Natural killer cell (primary cell): ENCODE measurements around the gene ADRA2A. TPM values are rescaled to one million over a fixed set of nuclear protein-coding genes. Genes with fewer than 3 reads are reported as not detected.

Experiments used
- ATAC-seq, 3 donors: fragments of 150-1000 bp in 2 of 3; fragments of 200-7000 bp in 1 of 3; cut with Tn5 transposase; 1 replicate in 1 of 3; 2 replicates in 2 of 3; pipeline ENCODE4 v1.10.0; 2021; ENCODE audit warnings: mild to moderate bottlenecking in 2 of 3, moderate library complexity in 2 of 3
- DNase-seq, 2 donors: peaks; one replicate each; pipeline versions ENCODE4 v3.0.0 to v3.0.0-alpha.2; 2013 to 2021; ENCODE audit warnings: mixed read lengths in 1 of 2
- H3K27ac ChIP-seq: one replicate; pipeline ENCODE4 v1.5.1; 2013; ENCODE audit warnings: mild to moderate bottlenecking, low read length
- H3K27me3 ChIP-seq: one replicate; pipeline ENCODE4 v1.6.1; 2013; ENCODE audit warnings: low read length; ENCODE audit not compliant: control insufficient read depth, insufficient read depth
- H3K36me3 ChIP-seq: one replicate; pipeline ENCODE4 v1.6.1; 2013; ENCODE audit warnings: low read length; ENCODE audit not compliant: control insufficient read depth, insufficient read depth
- H3K4me1 ChIP-seq: one replicate; pipeline ENCODE4 v1.6.1; 2013; ENCODE audit warnings: low read length; ENCODE audit not compliant: control insufficient read depth, insufficient read depth
- H3K4me3 ChIP-seq: one replicate; pipeline ENCODE4 v1.5.1; 2013; ENCODE audit warnings: low read length
- H3K9me3 ChIP-seq: one replicate; pipeline ENCODE4 v1.6.1; 2013; ENCODE audit warnings: low read length; ENCODE audit not compliant: control insufficient read depth, insufficient read depth
- H3K27ac Mint-ChIP-seq, 2 donors: one replicate each; pipeline ENCODE4 v1.8.0; 2022; ENCODE audit warnings: mild to moderate bottlenecking in 2 of 2, mixed read lengths in 2 of 2, moderate library complexity in 1 of 2
- H3K27me3 Mint-ChIP-seq, 2 donors: one replicate each; pipeline ENCODE4 v1.8.0; 2022; ENCODE audit warnings: low read depth in 2 of 2, mixed read lengths in 2 of 2
- H3K36me3 Mint-ChIP-seq: one replicate; pipeline ENCODE4 v1.8.0; 2022; ENCODE audit warnings: mixed read lengths
- H3K4me1 Mint-ChIP-seq, 2 donors: one replicate each; pipeline ENCODE4 v1.8.0; 2022; ENCODE audit warnings: mixed read lengths in 2 of 2
- H3K4me3 Mint-ChIP-seq: one replicate; pipeline ENCODE4 v1.8.0; 2022; ENCODE audit warnings: mild to moderate bottlenecking, moderate library complexity, mixed read lengths
- H3K9me3 Mint-ChIP-seq, 2 donors: one replicate each; pipeline ENCODE4 v1.8.0; 2022; ENCODE audit warnings: mixed read lengths in 2 of 2
- WGBS: methylation state at CpG from one replicate; pipeline ENCODE4 v1.1.7; 2013; ENCODE audit warnings: missing lambda C conversion rate; ENCODE audit not compliant: insufficient coverage; 5-methylcytosine and 5-hydroxymethylcytosine counted together
- intact Hi-C: fragments of 100-400 bp; cut with micrococcal nuclease; formaldehyde crosslinking; loops from one replicate; pipeline ENCODE4 v1.14.2; 2022
- total RNA-seq, 4 donors: library from RNA; stranded (reverse); fragments of 120-200 nt in 1 of 4; gene quantifications; one replicate each; pipeline versions ENCODE4 v1.2.3 to v1.2.4, GENCODE V29; 2013 to 2022
- TF ChIP-seq, protein P1 (sequence below): fragments of 200-600 bp; IDR thresholded peaks from one replicate; pipeline ENCODE4 v1.8.0; 2022; ENCODE audit warnings: antibody characterized with exemption

ADRA2A gene
- under 1 TPM in 2 of 3 donors, not detected in 1; 0.07 to 0.28 TPM for total RNA-seq
- 0.20 TPM for total RNA-seq (2013)

DNA sequence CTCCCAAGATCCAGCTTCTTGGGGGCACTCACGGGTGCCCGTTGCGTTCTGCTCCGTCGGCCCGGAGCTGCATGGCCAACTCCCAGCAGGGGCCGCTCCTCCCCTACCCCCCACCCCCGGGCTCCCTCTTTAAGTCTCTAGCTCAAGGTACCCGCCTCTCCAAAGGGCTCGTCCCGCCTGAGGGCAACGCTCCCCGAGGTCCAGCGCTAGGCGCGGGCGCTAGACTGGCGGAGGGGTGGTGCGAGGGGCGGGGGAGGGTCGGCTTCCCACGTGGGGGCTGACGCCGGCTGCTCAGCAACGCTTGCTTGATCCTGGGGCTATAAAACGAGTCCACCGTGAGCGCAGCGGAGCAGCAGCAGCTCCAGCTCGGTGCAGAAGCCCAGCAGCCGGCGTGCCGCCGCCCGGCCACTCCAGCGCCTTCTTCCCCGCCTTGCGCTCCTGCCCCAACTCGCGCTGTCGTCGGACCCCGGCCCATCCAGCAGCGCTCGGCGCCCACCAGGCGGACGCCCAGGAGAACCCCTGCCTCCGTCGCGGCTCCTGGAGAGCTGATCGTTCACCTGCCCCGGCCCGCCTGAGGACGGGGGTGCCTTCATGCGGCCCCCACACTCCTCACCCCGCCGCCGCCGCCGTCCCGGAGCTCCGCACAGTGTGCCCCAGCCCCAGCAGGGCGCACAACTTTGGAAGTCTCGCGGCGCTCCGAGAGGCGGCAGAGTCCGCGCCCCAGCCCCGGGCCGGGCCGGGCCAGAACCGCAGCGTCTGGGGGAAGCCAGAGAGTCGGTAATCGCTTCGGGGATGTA lies at the start of gene ADRA2A:
TSS of gene ADRA2A (plus strand) at position 348 of the 797 bp plus-strand sequence. CDS start 968 bp downstream, outside the sequence.
- H3K27ac Mint-ChIP-seq = no peak within 1 kb of the TSS
- Histone ChIP-seq H3K9me3 (no peaks in the 10 kb centered on the region), H3K36me3 (no peaks in the 10 kb centered on the region), H3K4me3 (peak within 1 kb of the TSS; percentile 16), H3K27me3 (peaks cover 28% of the 10 kb centered on the region), H3K4me1 (peaks cover 18% of the 10 kb centered on the region), H3K27ac (no peak within 1 kb of the TSS)
- TF ChIP-seq, protein P1, sequence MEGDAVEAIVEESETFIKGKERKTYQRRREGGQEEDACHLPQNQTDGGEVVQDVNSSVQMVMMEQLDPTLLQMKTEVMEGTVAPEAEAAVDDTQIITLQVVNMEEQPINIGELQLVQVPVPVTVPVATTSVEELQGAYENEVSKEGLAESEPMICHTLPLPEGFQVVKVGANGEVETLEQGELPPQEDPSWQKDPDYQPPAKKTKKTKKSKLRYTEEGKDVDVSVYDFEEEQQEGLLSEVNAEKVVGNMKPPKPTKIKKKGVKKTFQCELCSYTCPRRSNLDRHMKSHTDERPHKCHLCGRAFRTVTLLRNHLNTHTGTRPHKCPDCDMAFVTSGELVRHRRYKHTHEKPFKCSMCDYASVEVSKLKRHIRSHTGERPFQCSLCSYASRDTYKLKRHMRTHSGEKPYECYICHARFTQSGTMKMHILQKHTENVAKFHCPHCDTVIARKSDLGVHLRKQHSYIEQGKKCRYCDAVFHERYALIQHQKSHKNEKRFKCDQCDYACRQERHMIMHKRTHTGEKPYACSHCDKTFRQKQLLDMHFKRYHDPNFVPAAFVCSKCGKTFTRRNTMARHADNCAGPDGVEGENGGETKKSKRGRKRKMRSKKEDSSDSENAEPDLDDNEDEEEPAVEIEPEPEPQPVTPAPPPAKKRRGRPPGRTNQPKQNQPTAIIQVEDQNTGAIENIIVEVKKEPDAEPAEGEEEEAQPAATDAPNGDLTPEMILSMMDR = no peak
- H3K4me1 Mint-ChIP-seq = peaks cover 4 to 5% of the 10 kb centered on the region in 2 donors
- peaks cover 16% of the 10 kb centered on the region for H3K36me3 Mint-ChIP-seq
- H3K27me3 Mint-ChIP-seq = peaks cover 57% of the 10 kb centered on the region in 2 donors
- DNase-seq = peak in 1 of 2 donors; percentile 28
- ATAC-seq = peak in 1 of 3 donors; percentile 30
- 1% methylated on average over 77 of the region's 79 CpGs for WGBS
- no peaks in the 10 kb centered on the region for H3K9me3 Mint-ChIP-seq
- H3K4me3 Mint-ChIP-seq = peak within 1 kb of the TSS; percentile 45
- intact Hi-C loops = no loop called here

DNA sequence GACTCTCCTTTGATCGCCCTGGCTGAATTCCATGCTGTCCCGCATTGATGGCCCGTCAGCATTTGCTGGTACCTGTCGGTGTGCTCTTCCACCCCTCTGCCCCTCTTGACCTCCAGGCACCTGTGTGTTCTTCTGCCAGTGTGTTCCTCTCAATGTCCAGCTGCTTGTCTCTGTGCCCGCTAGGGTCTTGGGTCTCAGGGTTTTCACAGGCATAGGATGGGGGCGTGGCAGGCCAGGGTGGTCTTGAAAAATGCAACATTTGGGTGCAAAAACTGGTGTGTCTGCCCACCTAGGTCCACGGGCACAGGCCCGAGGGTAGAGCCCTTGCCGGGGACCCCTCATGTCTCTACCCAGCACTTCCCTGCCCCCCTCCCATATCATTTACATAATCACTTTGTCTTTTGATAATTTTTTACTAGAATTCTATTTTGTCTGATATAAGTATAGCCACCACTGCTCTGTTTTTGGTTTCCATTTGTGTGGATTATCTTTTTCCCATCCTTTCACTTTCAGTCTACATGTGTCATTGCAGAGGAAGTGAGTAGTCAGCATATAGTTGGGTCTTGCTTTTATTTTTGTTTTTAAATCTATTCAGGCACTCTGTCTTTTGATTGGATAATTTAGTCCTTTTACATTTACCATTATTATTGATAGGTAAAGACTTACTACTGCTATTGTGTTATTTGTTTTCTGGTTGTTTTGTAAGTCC lies 46.6 kb upstream of the ADRA2A start:
- H3K9me3 Mint-ChIP-seq = peaks cover 0 to 8% of the 10 kb centered on the region in 2 donors

DNA sequence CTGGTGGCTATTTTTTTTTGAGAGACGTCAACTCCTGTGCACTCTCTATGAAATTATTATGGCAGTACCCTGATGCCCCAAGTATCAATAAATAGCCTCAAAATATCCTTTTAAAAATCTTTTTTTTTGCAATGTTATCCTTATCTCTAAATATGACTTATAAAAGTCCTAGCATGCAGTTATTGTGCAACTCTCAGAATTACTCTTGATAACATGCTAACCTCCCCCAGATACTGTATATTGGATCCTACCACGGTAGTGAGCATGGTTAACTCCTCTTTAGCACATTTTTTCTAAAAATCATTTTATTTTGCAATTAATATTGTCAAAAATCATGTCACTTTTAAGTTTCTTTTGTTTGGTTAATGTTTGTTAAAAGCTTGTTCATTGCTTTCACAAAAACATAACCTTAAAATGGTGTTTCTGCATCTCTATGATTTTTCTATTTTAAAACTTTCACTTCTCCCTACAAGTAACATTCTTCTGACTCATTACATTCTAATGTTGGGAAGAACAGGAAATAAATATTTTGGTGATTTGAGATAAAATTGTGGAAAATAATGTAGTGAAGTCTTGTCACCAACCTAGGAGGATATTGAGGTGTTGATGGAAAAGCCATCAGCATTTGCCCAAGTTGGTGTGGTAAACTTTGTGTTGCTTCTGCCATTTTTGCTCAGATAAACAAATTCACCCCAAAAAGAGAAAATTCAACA lies 42.1 kb upstream of the ADRA2A start:
- no peak overlapping the region for H3K4me3 Mint-ChIP-seq
- TF ChIP-seq, protein P1 = no peak
- Histone ChIP-seq H3K4me1 (no peaks in the 10 kb centered on the region), H3K27ac (no peak overlapping the region), H3K4me3 (no peak overlapping the region), H3K36me3 (no peaks in the 10 kb centered on the region), H3K27me3 (no peaks in the 10 kb centered on the region), H3K9me3 (peaks cover 17% of the 10 kb centered on the region)
- peaks cover 6 to 17% of the 10 kb centered on the region in 2 donors for H3K9me3 Mint-ChIP-seq
- peaks cover 16% of the 10 kb centered on the region for H3K36me3 Mint-ChIP-seq
- no peaks in the 10 kb centered on the region for H3K27me3 Mint-ChIP-seq
- intact Hi-C loops = no loop called here
- H3K4me1 Mint-ChIP-seq = peaks cover 8% of the 10 kb centered on the region in 2 donors
- no peak for DNase-seq
- WGBS = 100% methylated on average over 1 of the region's 2 CpGs
- ATAC-seq = no peak
- H3K27ac Mint-ChIP-seq = no peak overlapping the region

More for the DNA sequence above, 46.6 kb upstream of the ADRA2A start:
- no peak overlapping the region for H3K4me3 Mint-ChIP-seq
- intact Hi-C loops = no loop called here
- peaks cover 8 to 18% of the 10 kb centered on the region in 2 donors for H3K4me1 Mint-ChIP-seq
- no peak for DNase-seq
- H3K36me3 Mint-ChIP-seq = peaks cover 7% of the 10 kb centered on the region
- H3K27ac Mint-ChIP-seq = peak overlapping the region in 1 of 2 donors; percentile 35
- Histone ChIP-seq H3K9me3 (peaks cover 7% of the 10 kb centered on the region), H3K27me3 (no peaks in the 10 kb centered on the region), H3K4me3 (no peak overlapping the region), H3K36me3 (no peaks in the 10 kb centered on the region), H3K4me1 (no peaks in the 10 kb centered on the region), H3K27ac (no peak overlapping the region)
- TF ChIP-seq, protein P1 = no peak
- WGBS = 96% methylated on average over 9 of the region's 9 CpGs
- ATAC-seq = peak in 2 of 3 donors; percentile 36 to 42
- no peaks in the 10 kb centered on the region for H3K27me3 Mint-ChIP-seq
